ENCODE results near the gene LPXN. TPM values are rescaled to one million over a fixed set of nuclear protein-coding genes. Genes with fewer than 3 reads are reported as not detected.

Gene LPXN
- total and polyA plus RNA-seq, 8 donors, result 3.2 to 10.4 (median 5.0) TPM

- FAIRE-seq (no peak), ATAC-seq (no peak), DNase-seq (no peak)
- H3K9me3 ChIP-seq, result no peaks in the 10 kb centered on the region
- peaks cover 33 to 44% (median 42%) of the 10 kb centered on the region in 3 donors for H3K4me1 ChIP-seq
- peak overlapping the region in 3 of 4 donors; percentile 95 to 100 (median 99) for H3K27ac ChIP-seq
- peak overlapping the region in 3 of 4 donors; percentile 92 to 96 (median 92) for H3K4me3 ChIP-seq
- no peaks in the 10 kb centered on the region for H3K36me3 ChIP-seq
- H3K27me3 ChIP-seq, result no peaks in the 10 kb centered on the region
- TF ChIP-seq CTCF (IDR thresholded peaks at IDR 0.05), result no peak
- intact Hi-C loops (cut with DNase I), result no loop called here
- 2 to 3% methylated on average over 2 of the region's 2 CpGs for WGBS, 2 donors
These were observed 4.7 kb upstream of the LPXN start for GRCh38 chr11:58580311-58580710.

GRCh38 chr11:58579192-58580129, 3.8 kb upstream of the LPXN start:
- intact Hi-C loops (cut with DNase I), result loop anchor here in 1 of 3 donors (10.0 kb wide), 1 partner anchor 95 kb away; no protein-coding TSS in a partner anchor
- FAIRE-seq, result no peak
- Histone ChIP-seq H3K36me3 (no peaks in the 10 kb centered on the region), H3K27ac (peak overlapping the region; percentile 95 to 100 (median 98)), H3K4me3 (peak overlapping the region; percentile 90 to 96 (median 92)), H3K4me1 (peaks cover 35 to 50% (median 44%) of the 10 kb centered on the region in 3 donors), H3K27me3 (no peaks in the 10 kb centered on the region), H3K9me3 (no peaks in the 10 kb centered on the region)
- peak; percentile 62 to 75 (median 72) for ATAC-seq
- peak; percentile 88 to 94 (median 91) for DNase-seq
- WGBS, 2 donors, result 0 to 1% methylated on average over 49 to 78 of the region's 78 CpGs
- peak; percentile 53 to 65 (median 62) for TF ChIP-seq CTCF (IDR thresholded peaks at IDR 0.05)

GRCh38 chr11:58578635-58579191, 3.1 kb upstream of the LPXN start, which contains the start of gene ZFP91:
ZFP91 (plus strand) TSS chr11:58579063; CDS start chr11:58579282, 219 bp downstream.
- Histone ChIP-seq H3K27ac (peak within 1 kb of the TSS; percentile 98 to 100 (median 99)), H3K4me3 (peak within 1 kb of the TSS; percentile 90 to 96 (median 92)), H3K9me3 (no peaks in the 10 kb centered on the region), H3K27me3 (no peaks in the 10 kb centered on the region), H3K4me1 (peaks cover 40 to 54% (median 42%) of the 10 kb centered on the region in 3 donors), H3K36me3 (no peaks in the 10 kb centered on the region)
- FAIRE-seq (no peak), DNase-seq (peak; percentile 95 to 98 (median 98)), ATAC-seq (peak; percentile 78 to 89 (median 82))
- WGBS, 2 donors, result 0 to 1% methylated on average over 34 to 50 of the region's 51 CpGs
- no peak for TF ChIP-seq CTCF (IDR thresholded peaks at IDR 0.05)
- intact Hi-C loops (cut with DNase I), result loop anchor here in 1 of 3 donors (10.0 kb wide), 1 partner anchor 96 kb away; no protein-coding TSS in a partner anchor

- ATAC-seq (peak; percentile 70 to 84 (median 74)), DNase-seq (peak; percentile 94 to 97 (median 96)), FAIRE-seq (peak; percentile 98)
- intact Hi-C loops (cut with DNase I), result loop anchor here in 1 of 3 donors (10.0 kb wide), 1 partner anchor 97 kb away; no protein-coding TSS in a partner anchor
- H3K36me3 ChIP-seq, result no peaks in the 10 kb centered on the region
- no peaks in the 10 kb centered on the region for H3K27me3 ChIP-seq
- H3K9me3 ChIP-seq, result no peaks in the 10 kb centered on the region
- 0% methylated on average over 33 of the region's 33 CpGs for WGBS, 2 donors
- H3K4me1 ChIP-seq, result peaks cover 40 to 57% (median 48%) of the 10 kb centered on the region in 3 donors
- peak overlapping the region; percentile 98 to 100 (median 99) for H3K27ac ChIP-seq
- peak overlapping the region; percentile 66 to 96 (median 92) for H3K4me3 ChIP-seq
- TF ChIP-seq CTCF (IDR thresholded peaks at IDR 0.05), result no peak
These were observed 2.5 kb upstream of the LPXN start for GRCh38 chr11:58578136-58578634.

All from pancreas (tissue), 10 donors.